AG20443 (cell line): ENCODE measurements around the gene PTPRN2.

ENCODE experiments used
- DNase-seq: peaks from one replicate; pipeline ENCODE4 v3.0.0; 2012; ENCODE audit warnings: low spot score, mixed read lengths

Gene PTPRN2

GRCh38 chr7:157769086-157769485 lies 818.5 kb downstream of the PTPRN2 start:
- DNase-seq, result no peak

- DNase-seq, result no peak
Observed at GRCh38 chr7:157768198-157768597, 819.4 kb downstream of the PTPRN2 start.

- DNase-seq, result no peak
Observed at GRCh38 chr7:157767506-157768197, 820.0 kb downstream of the PTPRN2 start.

- DNase-seq, result no peak
Observed at GRCh38 chr7:157766098-157766497, 821.5 kb downstream of the PTPRN2 start.

- DNase-seq, result no peak
Observed at GRCh38 chr7:157764946-157765537, 822.6 kb downstream of the PTPRN2 start.

- DNase-seq, result no peak
Observed at GRCh38 chr7:157764193-157764592, 823.4 kb downstream of the PTPRN2 start.

GRCh38 chr7:157763279-157764000 lies 824.2 kb downstream of the PTPRN2 start:
- DNase-seq, result no peak

GRCh38 chr7:157762824-157763223 lies 824.8 kb downstream of the PTPRN2 start:
- no peak for DNase-seq

- no peak for DNase-seq
Observed at GRCh38 chr7:157760004-157760730, 827.5 kb downstream of the PTPRN2 start.

GRCh38 chr7:157759246-157759805 lies 828.3 kb downstream of the PTPRN2 start:
- DNase-seq, result no peak

- no peak for DNase-seq
Observed at GRCh38 chr7:157758468-157759245, 829.0 kb downstream of the PTPRN2 start.

- DNase-seq, result no peak
Observed at GRCh38 chr7:157757776-157758467, 829.7 kb downstream of the PTPRN2 start.

GRCh38 chr7:157757211-157757610 lies 830.4 kb downstream of the PTPRN2 start:
- DNase-seq, result no peak

- no peak for DNase-seq
Observed at GRCh38 chr7:157755741-157756140, 831.9 kb downstream of the PTPRN2 start.

GRCh38 chr7:157754416-157754790 lies 833.2 kb downstream of the PTPRN2 start:
- no peak for DNase-seq

- no peak for DNase-seq
Observed at GRCh38 chr7:157753713-157754415, 833.8 kb downstream of the PTPRN2 start.

GRCh38 chr7:157752832-157753291 lies 834.8 kb downstream of the PTPRN2 start:
- no peak for DNase-seq

GRCh38 chr7:157751951-157752673 lies 835.5 kb downstream of the PTPRN2 start:
- DNase-seq, result no peak

- no peak for DNase-seq
Observed at GRCh38 chr7:157751406-157751805, 836.2 kb downstream of the PTPRN2 start.
